Cerebellar cortex (tissue), 1 donor: ENCODE measurements around the gene RTN4R.
"Not testable (repeated sequence)": the region's sequence is repeated elsewhere in the genome, so short reads cannot be mapped to it uniquely, and the experiment has no call there.

Experiments
- DNase-seq: peaks from one replicate; pipeline ENCODE4 v3.0.0-alpha.2; 2015; ENCODE audit warnings: low spot score

RTN4R gene

DNA sequence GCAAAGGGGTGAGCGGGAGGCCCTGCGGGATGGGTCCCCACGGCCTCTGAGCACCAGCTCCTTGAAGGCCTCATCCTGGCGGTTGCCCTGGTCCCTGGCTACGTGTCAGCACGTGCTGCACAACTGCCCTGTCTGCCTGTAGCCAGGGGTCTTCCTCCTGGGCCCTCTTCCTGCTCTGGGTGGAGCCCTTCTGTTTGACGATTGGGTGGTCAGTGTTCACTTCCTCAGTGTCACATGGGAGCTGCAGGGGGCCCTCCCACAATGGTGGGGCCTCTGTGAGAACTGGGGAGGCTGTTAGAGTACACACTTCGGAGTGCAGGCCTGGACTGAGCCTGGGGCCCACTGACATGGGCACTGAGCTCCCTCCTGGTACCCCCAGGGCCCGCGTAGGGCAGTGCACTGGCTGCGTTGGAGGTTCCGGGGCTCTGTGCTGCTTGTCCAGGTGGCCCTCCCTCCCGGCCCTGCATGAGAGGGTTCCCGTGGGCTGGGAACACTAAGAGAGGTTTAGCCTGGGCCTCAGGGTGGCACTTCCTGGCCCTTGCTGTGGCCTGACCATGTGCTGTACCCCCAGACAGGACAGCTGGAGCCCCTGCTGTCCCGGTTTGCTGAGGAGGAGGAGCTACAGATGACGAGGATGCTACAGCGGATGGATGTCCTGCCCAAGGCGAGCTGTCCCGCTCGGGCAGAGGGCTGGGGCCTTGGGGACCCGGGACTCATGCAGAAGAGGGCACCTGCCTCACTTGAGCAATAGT, 38.0 kb upstream of the RTN4R start:
- DNase-seq = no peak

GRCh38 chr22:20305230-20305893, 37.2 kb upstream of the RTN4R start:
- DNase-seq = not testable (repeated sequence)

DNA sequence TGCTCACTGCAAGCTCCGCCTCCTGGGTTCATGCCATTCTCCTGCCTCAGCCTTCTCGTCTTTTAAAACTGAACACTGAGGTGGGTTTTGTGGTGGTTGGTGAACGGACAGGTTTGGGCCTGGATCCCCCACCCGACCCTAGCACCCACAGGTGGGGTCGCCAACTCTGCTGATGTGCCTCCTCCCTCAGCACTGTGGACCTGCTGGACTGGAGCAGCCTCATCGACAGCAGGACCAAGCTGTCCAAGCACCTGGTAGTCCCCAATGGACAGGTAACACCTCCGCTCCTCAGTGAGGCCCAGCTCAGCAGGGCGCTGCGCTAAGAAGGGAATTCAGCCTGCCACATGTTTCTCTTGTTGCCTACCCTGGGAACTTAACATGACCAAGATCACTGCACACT, 36.5 kb upstream of the RTN4R start:
- DNase-seq = no peak

DNA sequence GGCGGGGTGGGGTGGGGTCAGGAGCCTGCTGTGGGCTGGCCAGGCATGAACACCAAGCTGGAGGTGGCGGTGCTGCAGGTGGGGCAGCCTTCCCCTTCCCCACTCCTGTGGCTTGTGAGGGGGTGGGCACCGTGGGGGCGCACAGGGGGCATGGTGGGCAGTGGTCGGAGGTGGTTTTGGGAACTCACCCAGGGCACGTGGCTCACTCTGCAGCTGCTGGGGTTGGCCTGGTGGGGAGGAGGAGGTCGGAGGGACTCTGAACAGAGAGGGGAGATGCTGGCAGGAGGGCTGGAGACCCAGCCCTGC, 35.1 kb upstream of the RTN4R start:
- DNase-seq = not testable (repeated sequence)

- DNase-seq = no peak
These were observed 34.5 kb upstream of the RTN4R start for GRCh38 chr22:20302438-20303228.

DNA sequence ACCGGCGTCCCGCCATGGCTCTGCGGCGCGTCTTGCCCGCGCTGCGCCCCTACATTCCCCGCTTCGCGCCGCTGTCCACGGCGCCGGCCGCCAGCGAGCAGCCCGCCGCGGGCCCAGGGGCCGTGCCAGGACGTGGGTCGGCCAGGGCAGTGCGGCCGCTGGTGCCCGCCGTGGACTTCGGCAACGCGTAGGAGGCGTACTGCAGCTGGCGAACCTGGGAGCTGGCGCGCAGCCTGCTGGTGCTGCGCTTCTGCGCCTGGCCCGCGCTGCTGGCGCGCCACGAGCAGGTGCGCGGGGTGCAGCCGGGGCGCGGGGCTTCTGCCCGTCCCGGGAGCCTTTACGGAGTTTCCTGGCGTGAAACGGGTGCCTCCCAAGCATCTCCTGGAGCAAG, 31.6 kb upstream of the RTN4R start:
- DNase-seq = no peak

GRCh38 chr22:20298803-20299745, 31.0 kb upstream of the RTN4R start:
- peak; percentile 69 for DNase-seq

DNA sequence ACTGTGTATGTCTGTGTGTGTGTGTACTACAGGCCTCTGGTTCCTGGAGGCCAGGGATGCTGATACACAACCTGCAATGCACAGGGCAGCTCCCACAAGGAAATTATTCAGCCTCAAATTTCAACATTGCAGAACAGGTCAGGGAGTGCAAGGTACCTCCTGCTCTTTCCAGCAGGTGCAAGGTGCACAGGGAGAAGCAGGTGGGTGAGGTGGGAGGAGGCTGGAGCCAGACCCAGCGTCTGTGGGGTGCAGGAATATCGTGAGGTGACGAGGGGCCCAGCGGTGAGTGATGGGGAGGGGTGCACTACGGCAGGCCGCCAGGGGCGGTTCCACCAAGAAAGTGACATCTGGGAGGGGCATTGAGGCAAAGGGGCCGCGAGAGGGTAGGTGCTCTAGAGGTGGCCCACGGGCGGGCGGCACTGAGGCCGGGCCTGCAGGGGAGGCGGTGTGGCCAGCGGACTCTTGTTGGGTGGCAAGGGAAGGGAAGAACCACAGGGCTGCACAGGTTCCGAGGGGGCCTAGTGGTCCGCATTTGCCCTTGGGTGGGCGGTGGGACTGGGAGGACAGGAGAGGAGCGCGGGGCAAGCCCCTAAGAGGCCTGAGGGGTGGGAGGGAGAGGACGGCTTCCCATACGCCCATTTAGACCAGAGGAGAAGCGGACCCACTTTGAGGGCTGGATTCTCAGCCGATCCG, 30.1 kb upstream of the RTN4R start:
- DNase-seq = no peak

GRCh38 chr22:20297414-20298109, 29.4 kb upstream of the RTN4R start:
- DNase-seq = no peak

- no peak for DNase-seq
These were observed 28.5 kb upstream of the RTN4R start for GRCh38 chr22:20296598-20296997.

- no peak for DNase-seq
These were observed 27.3 kb upstream of the RTN4R start for GRCh38 chr22:20295262-20296064.

DNA sequence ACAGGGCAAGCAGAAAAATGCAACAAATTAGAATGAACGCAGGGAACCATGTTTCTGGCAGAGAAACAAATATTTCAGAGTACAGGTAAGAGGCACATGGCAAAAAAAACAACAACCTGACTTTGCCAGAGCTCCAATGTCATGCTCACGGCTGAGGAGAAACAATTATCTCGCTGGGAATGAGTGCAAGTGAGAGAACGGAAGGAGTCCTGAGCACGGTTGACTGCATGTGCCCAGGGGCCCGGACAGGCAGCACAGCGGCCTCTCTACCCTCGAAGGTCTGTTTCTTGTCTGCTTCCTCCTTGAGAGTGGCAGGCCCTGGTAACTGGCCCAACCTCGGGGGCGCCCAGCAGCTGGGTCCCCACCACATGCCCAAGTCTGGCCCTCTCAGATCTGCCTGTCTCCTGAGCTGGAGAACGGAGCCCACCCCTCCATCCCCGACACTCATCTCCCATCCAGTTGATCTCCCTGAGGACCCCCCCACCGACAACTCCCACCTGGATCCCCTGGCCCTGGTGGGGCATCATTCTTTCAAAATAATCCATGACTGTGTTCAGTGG, 24.6 kb upstream of the RTN4R start:
- DNase-seq = no peak

DNA sequence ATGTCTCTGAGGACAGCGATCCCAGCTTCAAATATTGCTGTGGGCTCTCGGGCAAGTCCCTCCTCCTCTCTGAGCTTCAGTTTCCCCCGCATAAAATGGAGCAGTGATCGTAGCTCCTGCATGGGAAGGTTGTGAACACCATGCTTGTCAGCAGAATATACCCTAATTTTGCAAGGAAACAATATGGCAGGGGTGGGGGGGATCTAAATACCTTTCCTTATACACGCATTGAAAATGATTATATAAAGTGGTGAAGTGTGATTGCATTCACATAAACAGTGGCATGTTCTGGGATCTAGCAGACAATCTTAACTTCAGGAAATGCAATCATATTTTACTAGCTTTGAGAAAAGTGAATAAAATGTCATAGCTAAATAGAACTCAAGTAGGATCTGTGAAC, 24.0 kb upstream of the RTN4R start:
- no peak for DNase-seq

DNA sequence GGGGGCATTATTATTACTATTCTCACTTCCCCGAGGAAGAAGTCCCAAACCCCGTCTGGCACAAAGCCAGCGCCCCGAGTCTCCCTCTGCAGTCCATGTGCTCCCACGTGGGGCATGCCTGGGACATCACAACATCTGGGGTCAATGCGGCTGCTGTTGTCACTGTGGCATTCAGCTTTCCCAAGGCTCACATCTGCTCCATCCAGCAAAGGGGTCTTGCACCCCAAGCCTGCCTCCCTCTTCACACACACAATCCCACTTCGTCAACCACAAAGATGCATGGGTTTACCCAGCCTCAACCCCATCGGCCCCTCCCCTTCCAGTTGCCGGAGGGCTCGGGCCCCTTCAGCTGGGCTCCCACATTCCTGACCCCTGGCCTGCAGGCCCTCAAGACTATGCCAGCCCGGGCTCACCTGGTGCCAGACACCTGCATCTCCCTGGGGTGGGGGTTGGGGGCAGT, 23.5 kb upstream of the RTN4R start:
- no peak for DNase-seq

DNA sequence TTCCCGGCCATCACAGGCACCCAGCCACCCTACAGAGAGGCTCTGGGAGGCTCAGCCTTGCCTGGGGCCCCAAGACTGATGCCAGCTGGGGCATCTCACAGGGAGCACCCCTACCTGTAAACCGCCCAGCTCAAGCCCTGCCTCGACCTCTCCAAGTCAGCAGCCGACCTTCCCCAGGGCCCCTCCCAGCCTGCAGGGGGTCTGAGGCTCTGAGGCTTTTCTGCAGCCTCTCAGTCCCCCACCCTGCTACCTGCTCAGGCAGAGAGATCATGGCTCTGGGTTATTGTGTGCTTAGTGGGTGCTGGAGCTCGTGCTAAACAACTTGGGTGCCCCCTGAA, 23.1 kb upstream of the RTN4R start:
- DNase-seq = no peak

DNA sequence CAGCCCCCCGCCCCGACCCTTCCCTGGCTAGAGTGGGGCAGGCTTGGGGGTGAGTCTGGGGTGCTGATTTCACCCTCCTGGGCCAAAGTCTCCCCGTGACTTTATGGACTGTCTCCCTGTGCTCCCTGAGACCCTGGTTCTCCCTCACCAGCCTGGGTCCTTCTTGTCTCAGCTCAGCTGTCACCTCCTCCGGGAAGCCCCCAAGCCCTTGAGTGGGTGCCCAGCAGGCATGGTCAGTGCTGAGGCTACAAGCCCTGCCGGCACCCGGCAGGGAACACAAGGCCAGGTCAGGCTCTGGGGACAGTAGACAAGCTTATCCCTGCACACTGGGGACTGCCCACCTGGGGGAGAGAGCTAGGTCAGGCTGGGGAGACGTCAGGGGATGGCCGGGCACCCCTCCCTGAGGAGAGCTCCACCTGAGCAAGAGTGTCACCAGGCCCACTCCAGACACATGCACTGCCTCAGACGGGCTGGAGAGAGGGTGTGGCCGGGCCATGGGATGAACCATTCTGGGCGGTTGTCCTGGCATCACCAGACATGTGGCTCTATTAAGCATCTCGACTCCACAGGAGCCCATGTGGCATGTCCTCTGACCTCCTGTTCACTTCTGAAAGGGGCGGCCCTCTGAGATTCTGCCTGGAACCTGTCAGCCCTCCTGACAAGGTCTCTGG, 22.6 kb upstream of the RTN4R start:
- no peak for DNase-seq

DNA sequence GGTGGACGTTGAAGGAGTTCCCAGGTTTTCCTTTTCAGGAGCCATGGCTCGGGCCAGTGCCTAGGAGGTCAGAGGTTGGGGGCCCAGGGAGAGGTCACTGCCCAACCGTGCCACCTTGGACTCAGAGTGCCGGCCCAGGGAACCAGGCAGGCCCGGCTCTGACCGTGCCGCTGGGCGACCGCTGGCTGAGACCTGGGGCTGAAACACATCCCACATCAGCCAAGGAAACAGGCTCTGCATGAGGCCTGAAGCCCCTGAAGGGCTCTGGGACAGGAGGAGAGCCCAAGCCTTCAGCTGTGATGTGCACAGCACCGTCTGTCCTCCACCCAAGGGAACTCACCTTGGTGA, 21.9 kb upstream of the RTN4R start:
- DNase-seq = no peak

GRCh38 chr22:20289182-20290044, 21.3 kb upstream of the RTN4R start:
- not testable (repeated sequence) for DNase-seq
